Subcutaneous adipose tissue (tissue), 4 donors: Measurements from ENCODE around the gene ITLN2. TPM values are rescaled to one million over a fixed set of nuclear protein-coding genes. Genes with fewer than 3 reads are reported as not detected.

Source experiments
- CTCF ChIP-seq: fragments of 450-650 bp; IDR thresholded peaks from one replicate; pipeline ENCODE4 v1.5.1; 2016; ENCODE audit warnings: low read depth, mild to moderate bottlenecking, control low read depth, antibody characterized with exemption, moderate library complexity
- total RNA-seq, 4 donors: library from RNA; depleted of rRNA; stranded (reverse); fragments of >200 nt; gene quantifications; one replicate each; pipeline ENCODE4 v1.1.0, GENCODE V29; 2016

Gene ITLN2
- total RNA-seq, 4 donors from 2014 or later = not detected

DNA sequence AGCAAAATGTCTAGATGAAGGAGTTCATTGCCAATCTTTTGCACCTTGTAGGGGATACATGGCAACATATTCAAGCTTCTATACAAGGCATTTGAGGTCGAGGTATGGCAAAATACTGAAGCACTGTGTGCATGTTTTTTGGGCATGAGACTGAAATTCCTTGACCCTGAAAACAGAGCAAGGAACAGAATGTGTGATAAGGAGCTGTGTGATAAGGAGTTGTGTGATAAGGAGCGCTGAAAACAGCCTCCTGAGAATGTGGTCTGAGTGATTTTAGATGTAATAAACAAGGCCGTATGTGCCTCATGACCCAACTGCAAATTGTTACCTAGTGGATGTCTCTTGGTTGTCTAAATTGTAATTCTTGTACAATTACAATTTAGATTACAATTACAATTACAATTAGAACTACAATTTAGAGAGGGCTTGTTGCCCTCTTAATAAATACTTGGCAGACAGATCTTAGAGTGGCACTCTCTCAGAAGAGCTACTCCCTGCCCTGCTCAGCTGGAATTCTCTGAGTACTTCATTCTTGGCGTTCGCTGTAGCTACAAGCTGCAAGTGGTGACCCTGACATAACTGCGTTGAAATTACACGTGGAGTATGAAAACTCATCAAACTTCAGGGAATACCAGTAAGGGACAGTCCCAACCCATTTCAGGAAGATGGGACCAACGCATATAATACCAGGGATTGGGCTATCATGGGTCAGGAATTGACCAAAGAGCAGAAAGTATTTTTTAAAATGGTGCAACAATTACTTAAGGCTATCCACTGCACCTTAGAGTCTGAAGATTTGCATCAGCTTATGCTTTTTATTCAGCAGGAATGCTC is 49.6 kb downstream of the ITLN2 start:
- TF ChIP-seq CTCF = no peak

GRCh38 chr1:160901768-160902167 is 52.8 kb downstream of the ITLN2 start:
- TF ChIP-seq CTCF = no peak

Other genes starting within 250 kb of the ITLN2 start
- 10 to 100 TPM in 2 of 4 donors, 1 to 10 TPM in 2; 2.1 to 77.7 (median 9.4) TPM for gene CD48, start 243.0 kb downstream of the ITLN2 start, total RNA-seq
- 10 to 100 TPM in 1 of 4 donors, 1 to 10 TPM in 1, under 1 TPM in 2; 0.49 to 20.6 (median 2.6) TPM for gene SLAMF7, start 215.6 kb downstream of the ITLN2 start, total RNA-seq
- 1 to 10 TPM in 2 of 4 donors, under 1 TPM in 1, not detected in 1; 0.22 to 5.1 (median 3.8) TPM for gene LY9, start 158.6 kb downstream of the ITLN2 start, total RNA-seq
- gene CD244, start 91.9 kb downstream of the ITLN2 start, total RNA-seq = 1 to 10 TPM in 1 of 4 donors, under 1 TPM in 1, not detected in 2; 0.88 to 3.2 TPM
- 100 to 1,000 TPM in 1 of 4 donors, not detected in 3; 145 TPM for gene ITLN1, start 69.6 kb downstream of the ITLN2 start, total RNA-seq
- gene F11R, start 66.3 kb upstream of the ITLN2 start, total RNA-seq = 100 to 1,000 TPM in 1 of 4 donors, 10 to 100 TPM in 3; 38.6 to 133 (median 51.5) TPM
- gene TSTD1, start 84.2 kb upstream of the ITLN2 start, total RNA-seq = 10 to 100 TPM in 3 of 4 donors, 1 to 10 TPM in 1; 8.6 to 65.4 (median 43.8) TPM
- 10 to 100 TPM; 40.1 to 81.4 (median 74.9) TPM for gene USF1, start 91.2 kb upstream of the ITLN2 start, total RNA-seq
- gene ARHGAP30, start 115.1 kb upstream of the ITLN2 start, total RNA-seq = 10 to 100 TPM in 3 of 4 donors, 1 to 10 TPM in 1; 6.0 to 46.9 (median 17.6) TPM
- gene NECTIN4, start 134.7 kb upstream of the ITLN2 start, total RNA-seq = 1 to 10 TPM in 1 of 4 donors, under 1 TPM in 1, not detected in 2; 0.22 to 2.4 TPM
- gene KLHDC9, start 143.6 kb upstream of the ITLN2 start, total RNA-seq = 1 to 10 TPM in 2 of 4 donors, under 1 TPM in 1, not detected in 1; 0.68 to 4.8 (median 1.7) TPM
- 10 to 100 TPM; 35.0 to 57.1 (median 42.5) TPM for gene PFDN2, start 163.2 kb upstream of the ITLN2 start, total RNA-seq
- 10 to 100 TPM; 20.4 to 41.1 (median 35.3) TPM for gene NIT1, start 163.3 kb upstream of the ITLN2 start, total RNA-seq
- gene DEDD, start 177.9 kb upstream of the ITLN2 start, total RNA-seq = 10 to 100 TPM; 25.2 to 36.8 (median 36.4) TPM
- 100 to 1,000 TPM in 1 of 4 donors, 10 to 100 TPM in 3; 41.8 to 109 (median 65.4) TPM for gene UFC1, start 199.2 kb upstream of the ITLN2 start, total RNA-seq
- 10 to 100 TPM in 2 of 4 donors, 1 to 10 TPM in 2; 8.8 to 19.6 (median 11.0) TPM for gene USP21, start 204.7 kb upstream of the ITLN2 start, total RNA-seq
- 10 to 100 TPM in 3 of 4 donors, 1 to 10 TPM in 1; 7.7 to 28.4 (median 17.8) TPM for gene PPOX, start 211.6 kb upstream of the ITLN2 start, total RNA-seq
- gene B4GALT3, start 222.7 kb upstream of the ITLN2 start, total RNA-seq = 10 to 100 TPM; 11.7 to 25.3 (median 19.8) TPM
- 10 to 100 TPM; 16.8 to 79.3 (median 33.9) TPM for gene ADAMTS4, start 244.2 kb upstream of the ITLN2 start, total RNA-seq
- 100 to 1,000 TPM in 2 of 4 donors, 10 to 100 TPM in 2; 74.7 to 125 (median 106) TPM for gene NDUFS2, start 247.6 kb upstream of the ITLN2 start, total RNA-seq